HG03460 (cell line): ENCODE results near the gene CABLES1.

ENCODE experiments used
- ATAC-seq: cut with Tn5 transposase; IDR thresholded peaks from one replicate; pipeline ENCODE4 v1.9.1; 2021; ENCODE audit not compliant: unreplicated experiment

Gene CABLES1

GRCh38 chr18:23211146-23211545 lies 75.9 kb downstream of the CABLES1 start:
- ATAC-seq: no peak

GRCh38 chr18:23212161-23212560 lies 76.9 kb downstream of the CABLES1 start:
- no peak for ATAC-seq

GRCh38 chr18:23213200-23213599 lies 77.9 kb downstream of the CABLES1 start:
- no peak for ATAC-seq

- no peak for ATAC-seq
Observed at GRCh38 chr18:23217781-23218180, 82.5 kb downstream of the CABLES1 start.

- ATAC-seq: no peak
Observed at GRCh38 chr18:23220355-23220754, 85.1 kb downstream of the CABLES1 start.

GRCh38 chr18:23223641-23224040 lies 88.4 kb downstream of the CABLES1 start:
- no peak for ATAC-seq

GRCh38 chr18:23225503-23225902 lies 90.2 kb downstream of the CABLES1 start:
- no peak for ATAC-seq

- ATAC-seq: no peak
Observed at GRCh38 chr18:23226391-23226790, 91.1 kb downstream of the CABLES1 start.

- ATAC-seq: no peak
Observed at GRCh38 chr18:23226930-23227725, 91.8 kb downstream of the CABLES1 start.

GRCh38 chr18:23227726-23228070 lies 92.4 kb downstream of the CABLES1 start:
- no peak for ATAC-seq

GRCh38 chr18:23228102-23229061 lies 93.1 kb downstream of the CABLES1 start:
- peak; percentile 43 for ATAC-seq

GRCh38 chr18:23229472-23229871 lies 94.2 kb downstream of the CABLES1 start:
- no peak for ATAC-seq

GRCh38 chr18:23230686-23231085 lies 95.4 kb downstream of the CABLES1 start:
- no peak for ATAC-seq

- ATAC-seq: peak; percentile 75
Observed at GRCh38 chr18:23231340-23232021, 96.2 kb downstream of the CABLES1 start.

- ATAC-seq: no peak
Observed at GRCh38 chr18:23232331-23232730, 97.0 kb downstream of the CABLES1 start.

GRCh38 chr18:23234619-23235018 lies 99.3 kb downstream of the CABLES1 start:
- ATAC-seq: no peak

- ATAC-seq: no peak
Observed at GRCh38 chr18:23235336-23235735, 100.1 kb downstream of the CABLES1 start.

- ATAC-seq: no peak
Observed at GRCh38 chr18:23235860-23236259, 100.6 kb downstream of the CABLES1 start.

GRCh38 chr18:23236876-23237468 lies 101.7 kb downstream of the CABLES1 start:
- ATAC-seq: no peak

- ATAC-seq: peak; percentile 55
Observed at GRCh38 chr18:23237524-23238151, 102.4 kb downstream of the CABLES1 start.

- no peak for ATAC-seq
Observed at GRCh38 chr18:23238152-23238531, 102.9 kb downstream of the CABLES1 start.
